Islet precursor cell (in vitro differentiated cells): ENCODE data around the gene AP4M1.
"Not testable (repeated sequence)": the region's sequence is repeated elsewhere in the genome, so short reads cannot be mapped to it uniquely, and the experiment has no call there.

ENCODE experiments used
- DNase-seq: peaks from one replicate; pipeline ENCODE4 v3.0.0-alpha.2; 2018

The AP4M1 gene

DNA sequence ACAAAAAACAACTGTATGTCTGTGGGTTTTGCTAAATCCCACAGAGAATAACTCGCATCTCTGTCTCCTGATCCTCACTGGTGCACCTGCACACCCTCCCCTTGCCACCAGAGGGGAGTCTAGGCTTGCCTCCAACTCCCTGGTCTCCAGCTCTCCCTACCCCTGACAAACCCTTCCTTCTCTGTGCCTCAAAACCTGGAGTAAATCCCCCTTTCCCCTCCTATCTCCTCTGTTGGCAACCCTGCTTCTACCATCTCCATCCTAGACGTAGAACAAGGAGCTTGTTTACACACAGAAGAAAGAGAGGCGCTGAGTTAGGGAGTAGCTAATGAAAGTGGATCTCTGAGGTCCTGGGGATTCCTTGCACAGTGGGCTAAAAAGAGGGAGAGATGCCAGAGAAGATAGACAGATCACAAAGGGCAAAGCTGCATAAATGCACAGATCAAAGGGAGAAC is 31.3 kb downstream of the AP4M1 start:
- peak; percentile 81 for DNase-seq

DNA sequence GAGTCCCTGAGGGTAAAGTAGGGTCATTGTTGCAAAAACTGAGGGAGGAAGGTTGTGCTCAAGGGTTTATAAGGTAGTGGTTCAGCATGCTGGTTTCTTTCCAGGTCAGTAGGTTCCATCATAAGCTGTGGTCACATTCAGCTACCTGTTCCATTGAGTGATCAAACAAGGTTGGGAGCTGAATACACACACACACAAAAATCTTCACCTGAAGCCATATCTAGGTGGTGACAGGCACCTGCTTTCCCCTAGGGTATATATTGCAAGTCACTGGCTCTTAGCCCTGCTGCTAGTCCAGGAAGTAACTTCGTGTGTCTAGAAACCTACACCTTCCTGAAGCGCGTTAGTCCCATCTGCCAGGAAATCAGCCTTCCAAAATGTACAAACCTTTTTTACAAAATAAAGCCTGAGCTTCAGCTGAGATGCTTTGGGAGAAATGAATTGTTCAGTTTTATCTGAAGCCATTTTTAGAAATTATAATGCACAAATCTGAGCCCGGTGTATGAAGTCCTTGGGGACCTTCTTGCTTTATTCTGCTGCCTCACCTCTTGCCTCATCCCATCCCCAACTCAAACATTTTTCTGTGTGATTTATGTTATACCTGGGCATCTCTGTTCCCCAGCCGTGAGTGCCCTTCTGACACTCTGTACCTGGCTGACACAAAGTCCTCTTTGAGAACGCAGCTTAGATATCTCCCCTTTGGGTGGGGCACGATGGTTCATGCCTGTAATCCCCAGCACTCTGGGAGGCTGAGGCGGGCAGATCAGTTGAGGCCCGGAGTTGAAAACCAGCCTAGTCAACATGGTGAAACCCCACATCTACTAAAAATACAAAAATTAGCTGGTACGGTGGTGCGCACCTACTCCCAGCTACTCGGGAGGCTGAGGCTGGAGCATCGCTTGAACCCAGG is 36.7 kb downstream of the AP4M1 start:
- DNase-seq, result no peak

DNA sequence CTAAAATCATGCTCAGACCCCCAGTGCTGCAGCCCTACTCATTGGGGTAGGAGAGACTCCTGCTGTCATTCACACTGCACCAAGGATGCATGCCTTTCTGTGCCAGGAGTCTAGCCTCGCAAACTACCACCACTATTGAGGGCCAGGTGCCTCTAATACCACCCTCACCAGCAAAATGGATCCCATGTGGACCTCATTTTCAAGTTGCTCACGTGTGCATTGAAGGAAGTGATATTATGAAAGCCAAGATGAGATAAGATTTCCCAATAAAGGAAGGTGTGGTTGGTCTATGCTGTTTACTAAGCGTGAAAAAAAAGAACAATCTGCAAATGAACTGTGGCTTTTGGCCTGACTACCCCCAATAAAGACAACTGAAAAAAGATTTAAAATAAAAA is 40.1 kb downstream of the AP4M1 start:
- DNase-seq, result no peak

DNA sequence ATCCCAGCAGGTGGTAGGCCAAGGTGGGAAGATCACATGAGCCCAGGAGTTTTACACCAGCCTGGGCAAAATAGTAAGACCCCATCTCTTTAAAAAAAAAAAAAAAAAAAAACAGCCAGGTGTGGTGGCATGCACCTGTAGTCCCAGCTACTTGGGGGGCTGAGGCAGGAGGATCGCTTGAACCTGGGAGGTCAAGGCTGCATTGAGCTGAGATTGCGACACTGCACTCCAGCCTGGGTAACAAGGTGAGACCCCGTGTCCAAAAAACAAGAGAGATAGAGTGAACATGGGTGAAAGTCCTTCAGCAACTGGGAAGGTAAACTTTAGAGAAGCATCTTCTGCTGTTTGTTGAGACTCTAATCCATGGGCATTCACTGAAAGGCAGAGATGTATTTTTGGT is 41.0 kb downstream of the AP4M1 start:
- DNase-seq, result no peak

GRCh38 chr7:100146350-100146749 is 44.9 kb downstream of the AP4M1 start:
- not testable (repeated sequence) for DNase-seq

- DNase-seq, result no peak
Observed at GRCh38 chr7:100147278-100147677, 45.8 kb downstream of the AP4M1 start.

- DNase-seq, result no peak
Observed at GRCh38 chr7:100148225-100148558, 46.7 kb downstream of the AP4M1 start.

DNA sequence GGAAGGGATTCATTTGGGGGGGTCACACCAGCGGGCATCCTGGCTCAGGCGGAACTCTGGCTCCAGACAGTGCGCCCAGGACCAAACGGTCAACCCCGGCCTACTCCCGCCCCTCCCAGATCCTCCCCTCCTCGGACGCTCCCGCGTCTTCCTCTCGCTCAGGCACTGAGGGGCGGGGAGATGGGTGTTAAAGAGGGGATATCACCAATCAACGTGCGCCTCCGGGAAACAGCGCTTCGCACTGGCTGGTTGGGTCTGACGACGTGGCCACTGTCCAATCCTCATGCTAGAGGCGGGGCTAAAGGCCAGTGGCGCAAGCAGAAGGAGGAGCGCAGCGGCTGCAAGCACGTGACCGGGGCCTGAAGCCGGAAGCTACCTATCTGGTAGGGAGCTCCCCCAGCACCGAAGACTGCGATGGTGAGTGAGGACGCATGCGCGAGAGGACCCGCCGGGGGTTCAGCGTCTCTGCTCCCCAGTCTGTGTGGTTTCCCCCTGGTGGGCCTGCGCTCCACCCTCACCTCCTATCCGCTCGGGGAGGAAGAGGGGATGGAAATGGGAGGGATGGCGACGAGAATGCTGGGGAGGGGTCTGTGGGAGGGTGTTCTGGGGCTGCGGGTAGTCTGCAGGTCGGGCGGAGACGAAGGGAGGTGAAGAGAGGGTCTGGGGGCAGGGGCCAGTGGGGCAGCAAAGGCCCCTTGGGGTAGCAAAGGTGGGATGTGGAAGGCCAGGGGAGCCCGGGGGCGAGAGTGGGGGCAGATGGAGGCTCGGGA is 47.3 kb downstream of the AP4M1 start, which contains the start of gene LAMTOR4:
Gene LAMTOR4, plus strand, starts transcription at position 360 of the 770 bp plus-strand sequence. Its CDS starts 55 bp downstream, at position 415.
- DNase-seq, result peak; percentile 100

GRCh38 chr7:100152404-100152803 is 51.0 kb downstream of the AP4M1 start:
- DNase-seq, result no peak

DNA sequence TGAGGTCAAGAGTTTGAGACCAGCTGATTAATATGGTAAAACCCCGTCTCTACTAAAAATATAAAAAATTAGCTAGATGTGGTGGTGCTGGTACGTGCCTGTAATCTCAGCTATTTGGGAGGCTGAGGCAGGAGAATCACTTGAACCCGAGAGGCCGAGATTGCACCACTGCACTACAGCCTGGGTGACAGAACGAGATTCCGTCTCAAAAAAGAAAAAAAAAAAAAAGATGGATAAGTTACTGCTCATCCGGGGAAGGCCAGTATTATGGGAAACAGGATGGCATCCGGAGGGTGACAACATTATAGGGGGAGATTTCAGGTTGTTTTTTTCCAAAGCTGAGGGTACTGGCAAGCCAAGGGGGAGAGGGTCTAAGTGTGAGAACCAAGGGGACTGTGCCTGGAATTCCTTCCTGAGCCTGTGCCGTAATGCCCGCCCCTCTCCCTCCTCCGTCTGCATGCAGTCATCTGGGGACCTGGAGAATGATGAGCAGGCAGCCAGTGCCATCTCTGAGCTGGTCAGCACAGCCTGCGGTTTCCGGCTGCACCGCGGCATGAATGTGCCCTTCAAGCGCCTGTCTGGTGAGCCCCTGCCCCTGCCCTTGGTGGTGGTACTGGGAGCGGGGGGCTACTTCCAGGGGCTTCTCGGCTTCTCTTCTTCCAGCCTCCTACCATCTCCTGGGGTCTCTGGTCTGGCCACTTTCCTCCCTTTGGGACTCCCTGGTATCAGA is 51.7 kb downstream of the AP4M1 start:
- no peak for DNase-seq

GRCh38 chr7:100153708-100154535 is 52.5 kb downstream of the AP4M1 start:
- no peak for DNase-seq

- DNase-seq, result no peak
Observed at GRCh38 chr7:100154651-100155491, 53.4 kb downstream of the AP4M1 start.

- DNase-seq, result no peak
Observed at GRCh38 chr7:100155553-100156317, 54.3 kb downstream of the AP4M1 start.

DNA sequence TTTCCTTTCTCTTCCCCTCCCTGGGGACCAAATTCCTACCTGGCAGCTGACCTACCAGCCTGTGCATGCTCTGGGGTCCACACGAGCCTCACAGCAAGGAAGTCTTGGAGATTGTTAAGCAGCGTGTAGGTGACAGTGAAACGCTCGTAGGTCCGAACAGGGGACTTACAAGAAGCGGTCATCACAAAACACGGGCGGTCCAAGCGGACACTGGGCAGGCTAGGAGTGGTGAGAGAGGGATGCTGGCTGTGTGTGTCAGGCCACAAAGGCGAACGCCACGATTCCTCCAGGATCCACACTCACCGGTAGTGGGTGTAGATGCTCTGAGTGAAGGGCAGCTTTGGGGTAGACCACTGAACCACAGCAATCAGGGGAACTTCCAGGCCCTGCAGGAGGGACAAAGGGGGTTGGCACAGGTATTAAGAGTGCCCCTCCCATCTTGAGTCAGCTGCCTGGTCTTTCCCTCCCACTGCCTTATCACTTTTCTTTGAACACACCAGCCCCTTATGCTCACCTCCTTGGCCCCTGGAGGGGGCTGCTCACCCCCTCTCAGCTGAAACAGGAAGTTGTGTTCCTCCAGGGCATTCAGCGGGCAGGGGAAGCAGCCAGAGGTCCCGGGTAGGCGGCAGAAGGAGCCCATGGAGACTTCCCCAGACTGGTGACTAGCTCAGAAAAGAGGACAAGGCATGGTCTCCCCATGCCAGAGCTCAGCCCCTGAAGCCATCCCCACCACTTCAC is 55.1 kb downstream of the AP4M1 start:
- DNase-seq, result peak; percentile 54

DNA sequence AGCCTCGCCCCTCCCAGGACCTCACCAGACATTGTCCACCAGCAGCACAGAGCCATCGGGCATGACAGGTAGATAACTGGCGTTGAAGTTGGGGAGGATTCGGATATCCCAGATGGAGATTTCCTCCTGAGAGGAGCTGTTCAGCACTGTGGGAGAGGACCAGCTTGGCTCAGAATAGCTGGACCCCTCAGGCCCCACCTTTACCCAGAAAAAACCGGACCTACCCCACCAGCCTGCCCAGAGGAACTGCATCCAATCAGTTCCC is 55.6 kb downstream of the AP4M1 start:
- DNase-seq, result no peak

DNA sequence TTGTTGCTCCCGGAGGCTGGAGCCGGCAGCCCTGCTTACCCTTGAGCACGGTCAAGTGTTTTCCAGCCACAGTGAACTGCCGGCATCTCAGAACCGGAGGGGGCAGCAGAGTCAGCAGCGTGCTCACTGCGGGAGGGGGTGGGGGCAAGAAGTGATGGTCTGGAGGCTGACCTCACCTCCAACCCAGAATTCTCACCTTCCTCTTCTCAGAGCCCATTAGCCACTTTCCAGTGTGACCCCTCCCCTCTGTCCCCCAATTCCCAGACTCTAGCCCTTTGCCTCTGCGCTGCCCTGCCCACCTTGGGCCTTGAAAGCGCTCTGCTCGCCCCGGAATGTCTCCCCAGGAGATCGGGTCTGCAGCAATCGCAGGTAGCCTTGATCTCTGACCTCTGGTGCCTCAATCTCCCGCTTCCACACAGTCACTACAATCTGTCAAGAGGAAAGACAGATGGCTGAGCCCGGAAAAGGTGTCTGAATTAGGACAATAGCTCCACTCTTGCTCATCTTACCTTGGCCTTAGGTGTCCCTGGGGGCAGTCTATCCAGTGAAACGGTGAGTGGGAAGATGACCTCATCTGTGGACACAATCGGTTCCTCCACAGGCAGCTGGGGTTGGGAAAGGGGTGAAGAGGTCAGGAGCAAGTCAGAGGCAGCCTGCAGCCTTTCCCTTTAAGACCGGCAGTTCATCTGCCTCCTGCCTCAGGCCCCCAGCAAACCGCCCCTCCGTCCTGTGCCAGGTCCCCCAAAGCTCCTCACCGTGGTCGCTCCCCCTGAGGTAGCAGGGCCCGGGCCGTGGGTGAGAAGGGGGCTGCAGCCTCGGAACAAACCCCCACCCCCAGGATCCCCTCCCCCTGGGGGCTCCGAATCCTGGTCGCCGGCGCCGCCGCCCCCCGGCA is 56.1 kb downstream of the AP4M1 start:
- peak; percentile 93 for DNase-seq
